Endothelial cell of umbilical vein (primary cell): ENCODE results near the gene CACNB1. TPM values are rescaled to one million over a fixed set of nuclear protein-coding genes. Genes with fewer than 3 reads are reported as not detected.

ENCODE experiments used
- BruUV-seq: library from RNA; stranded (reverse); fragments of 400-500 nt; replicated peaks from 2 replicates; lab custom pipeline; 2021; lab: Mats Ljungman, UMichigan
- CTCF ChIA-PET: fragments of 300-600, 350-600 bp; sonication (Branson Sonifier 250); formaldehyde crosslinking; loops from one replicate; lab custom pipeline; 2021; ENCODE audit warnings: antibody characterized with exemption, inconsistent platforms; lab: Charles Lee
- POLR2A ChIA-PET: fragments of 300-600, 350-600 bp; sonication (Branson Sonifier 250); formaldehyde crosslinking; loops from one replicate; lab custom pipeline; 2021; ENCODE audit warnings: antibody characterized with exemption, inconsistent platforms; lab: Charles Lee
- DNase-seq: peaks from one replicate; pipeline ENCODE4 v3.0.0-alpha.2; 2011; ENCODE audit warnings: low read depth, low spot score
- FAIRE-seq: peaks from 2 replicates; lab custom pipeline; 2011; peaks lifted over from hg19 to GRCh38; lab: Jason Lieb, UNC
- H2AFZ ChIP-seq: 2 replicates; pipeline ENCODE4 v1.6.0; 2012; ENCODE audit warnings: low read depth, low read length, control low read depth, inconsistent platforms
- H3K27ac ChIP-seq: 2 replicates; pipeline ENCODE4 v1.5.1; 2011; ENCODE audit warnings: low read depth, mild to moderate bottlenecking, control low read depth, low read length, moderate library complexity; ENCODE audit not compliant: insufficient read depth
- H3K27me3 ChIP-seq, 2 experiments: 2 replicates each; pipeline versions ENCODE4 v1.6.0 to v1.6.1; 2011; ENCODE audit warnings: low read length in 2 of 2, mixed read lengths in 1 of 2; ENCODE audit not compliant: control insufficient read depth in 2 of 2, insufficient read depth in 2 of 2
- H3K36me3 ChIP-seq, 2 experiments: 2 replicates in 1 of 2; 3 replicates in 1 of 2; pipeline ENCODE4 v1.5.1; 2011; ENCODE audit warnings: low read length in 2 of 2, mild to moderate bottlenecking in 1 of 2, moderate library complexity in 1 of 2; ENCODE audit not compliant: control insufficient read depth in 2 of 2, insufficient read depth in 2 of 2; ENCODE audit errors: extremely low read depth in 1 of 2
- H3K4me1 ChIP-seq: 3 replicates; pipeline ENCODE4 v1.5.1; 2011; ENCODE audit warnings: mild to moderate bottlenecking, low read length; ENCODE audit not compliant: control insufficient read depth, insufficient read depth; ENCODE audit errors: extremely low read depth
- H3K4me2 ChIP-seq: 2 replicates; pipeline ENCODE4 v1.6.1; 2011; ENCODE audit warnings: low read length, control low read depth, mixed read lengths; ENCODE audit not compliant: insufficient read depth
- H3K4me3 ChIP-seq, 3 experiments: fragments of 200-600 bp in 1 of 3; sonication (generic), shearing (Covaris generic) in 1 of 3; replicated peaks in 1 of 3; 2 replicates each; pipeline ENCODE4 v1.5.1; 2011 to 2016; ENCODE audit warnings: control low read depth in 3 of 3, low read length in 3 of 3, mild to moderate bottlenecking in 2 of 3, inconsistent platforms in 1 of 3, low read depth in 1 of 3, moderate library complexity in 1 of 3; ENCODE audit not compliant: insufficient read depth in 1 of 3
- H3K79me2 ChIP-seq: 2 replicates; pipeline ENCODE4 v1.6.0; 2012; ENCODE audit warnings: low read length, inconsistent platforms; ENCODE audit not compliant: control insufficient read depth, insufficient read depth
- H3K9ac ChIP-seq: replicated peaks from 2 replicates; pipeline ENCODE3; 2011; ENCODE audit warnings: low read length, control low read depth; ENCODE audit not compliant: insufficient read depth; ENCODE audit errors: extremely low read depth
- H3K9me1 ChIP-seq: replicated peaks from 3 replicates; pipeline ENCODE4 v1.6.0; 2011; ENCODE audit warnings: mild to moderate bottlenecking, low read length; ENCODE audit not compliant: control insufficient read depth, insufficient read depth; ENCODE audit errors: extremely low read depth
- H3K9me3 ChIP-seq: replicated peaks from 2 replicates; pipeline ENCODE4 v1.5.1; 2012; ENCODE audit warnings: low read length, inconsistent platforms; ENCODE audit not compliant: control insufficient read depth, insufficient read depth
- H4K20me1 ChIP-seq: replicated peaks from 2 replicates; pipeline ENCODE3; 2011; ENCODE audit warnings: mild to moderate bottlenecking, low read length; ENCODE audit not compliant: control insufficient read depth, insufficient read depth; ENCODE audit errors: extremely low read depth
- CTCF ChIP-seq, 2 donors: IDR thresholded peaks; 1 replicate in 1 of 2; 2 replicates in 1 of 2; pipeline ENCODE4 v1.5.1; 2011; ENCODE audit warnings: low read length in 2 of 2, mild to moderate bottlenecking in 2 of 2, moderate library complexity in 2 of 2, control low read depth in 1 of 2, inconsistent platforms in 1 of 2, low read depth in 1 of 2; ENCODE audit not compliant: insufficient read depth in 1 of 2; ENCODE audit errors: extremely low read depth in 1 of 2
- EZH2 ChIP-seq: IDR thresholded peaks from 2 replicates; pipeline ENCODE4 v1.6.1; 2012; ENCODE audit warnings: borderline replicate concordance, low read depth, mild to moderate bottlenecking, moderate library complexity, low read length, inconsistent platforms; ENCODE audit not compliant: severe bottlenecking
- FOS ChIP-seq: IDR thresholded peaks from 2 replicates; pipeline ENCODE4 v1.6.1; 2011; ENCODE audit warnings: mild to moderate bottlenecking, low read length, moderate library complexity, borderline replicate concordance; ENCODE audit not compliant: insufficient read depth
- GATA2 ChIP-seq: IDR thresholded peaks from 2 replicates; pipeline ENCODE4 v1.7.0; 2011; ENCODE audit warnings: low read depth, mild to moderate bottlenecking, moderate library complexity, mixed read lengths, low read length; ENCODE audit not compliant: insufficient read length, insufficient read depth
- JUN ChIP-seq: IDR thresholded peaks from 2 replicates; pipeline ENCODE4 v1.6.1; 2011; ENCODE audit warnings: borderline replicate concordance, low read depth; ENCODE audit not compliant: insufficient read length, insufficient read depth
- MAX ChIP-seq: IDR thresholded peaks from 2 replicates; pipeline ENCODE4 v1.6.1; 2011; ENCODE audit not compliant: insufficient read depth, insufficient read length
- MYC ChIP-seq: IDR thresholded peaks from one replicate; pipeline ENCODE4 v1.6.1; 2011; ENCODE audit warnings: mild to moderate bottlenecking, low read depth, low read length
- POLR2A ChIP-seq: IDR thresholded peaks from 2 replicates; pipeline ENCODE4 v1.6.1; 2012; ENCODE audit warnings: low read depth, mild to moderate bottlenecking, control low read depth, low read length
- POLR2AphosphoS5 ChIP-seq: IDR thresholded peaks from 2 replicates; pipeline ENCODE4 v1.6.1; 2012; ENCODE audit warnings: low read depth, mild to moderate bottlenecking, control low read depth, low read length, moderate library complexity; ENCODE audit not compliant: insufficient read depth
- dilution Hi-C: fragments of 300-500 bp; cut with MboI; formaldehyde crosslinking; loops from one replicate; pipeline ENCODE4 v1.15.0; 2019; ENCODE audit warnings: low sequenced_read_pairs; ENCODE audit not compliant: extremely low pct_ligation_motif_present
- intact Hi-C: fragments of 100-400 bp; cut with micrococcal nuclease; formaldehyde crosslinking; loops from one replicate; pipeline ENCODE4 v1.10.0; 2022
- polyA plus RNA-seq, 4 experiments: library from polyadenylated mRNA; depleted of rRNA in 3 of 4; stranded (reverse) in 3 of 4; unstranded in 1 of 4; fragments of >200 nt; gene quantifications; 2 replicates each; pipeline versions ENCODE4 v1.2.1 to v1.2.3, GENCODE V29; 2011 to 2012; ENCODE audit warnings: missing spikeins in 1 of 4
- total RNA-seq: library from RNA; stranded (reverse); gene quantifications from 2 replicates; pipeline ENCODE4 v1.2.3, GENCODE V29; 2021

Gene CACNB1
- total and polyA plus RNA-seq, 2 donors (not counting 3 experiments of a cell fraction or from before 2014, with no cell fraction given), result 4.7 to 12.3 TPM

GRCh38 chr17:39199820-39200069, 2.3 kb upstream of the CACNB1 start:
- H3K36me3 ChIP-seq, result peaks cover 18 to 27% of the 10 kb centered on the region in 2 experiments
- H3K27ac ChIP-seq, result peak overlapping the region; percentile 99
- CTCF ChIA-PET, result interaction anchor here (0.7 to 1.4 kb wide), 9 partner anchors 18 to 217 kb away, joined by 3 to 10 read pairs (median 5); no protein-coding TSS in a partner anchor
- no peaks in the 10 kb centered on the region for H3K9me3 ChIP-seq
- peak; percentile 100 for FAIRE-seq
- TF ChIP-seq POLR2AphosphoS5, result peak; percentile 2
- TF ChIP-seq POLR2A, result peak; percentile 46
- no peak for TF ChIP-seq EZH2
- TF ChIP-seq MAX, result peak; percentile 93
- BruUV-seq, result no TSS peak
- H3K79me2 ChIP-seq, result peaks cover 41% of the 10 kb centered on the region
- H2AFZ ChIP-seq, result peak overlapping the region; percentile 85
- peak overlapping the region; percentile 81 to 99 (median 96) for H3K4me3 ChIP-seq
- peak overlapping the region; percentile 100 for H3K9ac ChIP-seq
- intact Hi-C loops, result loop anchor here (1.0 to 2.0 kb wide), 2 partner anchors 25 to 45 kb away; partner anchors contain the start of gene STAC2
- POLR2A ChIA-PET, result interaction anchor here (0.7 to 1.3 kb wide), 12 partner anchors 9 to 331 kb away, joined by 3 to 7 read pairs (median 3); partner anchors contain the start of gene CDK12
- H3K4me1 ChIP-seq, result peaks cover 23% of the 10 kb centered on the region
- H4K20me1 ChIP-seq, result no peaks in the 10 kb centered on the region
- H3K9me1 ChIP-seq, result no peaks in the 10 kb centered on the region
- H3K4me2 ChIP-seq, result peak overlapping the region; percentile 94
- peak; percentile 92 for DNase-seq
- dilution Hi-C loops, result no loop called here
- no peaks in the 10 kb centered on the region for H3K27me3 ChIP-seq

DNA sequence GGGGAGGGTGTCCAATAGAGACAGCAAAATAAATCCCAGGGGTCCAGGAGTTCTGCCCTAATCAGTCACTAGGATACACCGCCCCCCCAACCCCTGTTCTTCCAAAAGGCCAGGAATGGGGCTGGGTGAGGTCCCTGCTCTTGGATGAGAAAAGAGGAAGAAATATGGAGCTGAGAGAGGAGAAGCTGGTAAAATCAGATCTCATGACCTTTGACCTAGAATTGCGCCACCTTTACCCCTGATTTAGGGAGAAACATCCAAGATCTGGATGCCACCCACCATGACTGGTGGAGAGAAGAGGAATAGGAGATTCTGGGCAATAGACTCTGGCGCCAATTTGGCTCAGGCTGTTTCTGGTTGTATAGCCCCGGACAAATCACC, 707 bp upstream of the CACNB1 start:
- peaks cover 23% of the 10 kb centered on the region for H3K4me1 ChIP-seq
- H3K4me2 ChIP-seq, result peak overlapping the region; percentile 32
- BruUV-seq, result no TSS peak
- no peaks in the 10 kb centered on the region for H4K20me1 ChIP-seq
- H3K36me3 ChIP-seq, result peaks cover 11 to 18% of the 10 kb centered on the region in 2 experiments
- no peak for DNase-seq
- H2AFZ ChIP-seq, result no peak overlapping the region
- H3K9me1 ChIP-seq, result no peaks in the 10 kb centered on the region
- H3K27me3 ChIP-seq, result no peaks in the 10 kb centered on the region
- H3K9me3 ChIP-seq, result no peaks in the 10 kb centered on the region
- TF ChIP-seq MAX, result no peak
- no peak for TF ChIP-seq CTCF (IDR thresholded peaks at IDR 0.05; ENCODE audit: extremely low read depth in 1 of 2, insufficient read depth in 1 of 2, low read depth in 1 of 2, low read length in 2 of 2)
- no peak for TF ChIP-seq JUN
- TF ChIP-seq MYC, result no peak
- TF ChIP-seq GATA2, result no peak
- TF ChIP-seq EZH2, result no peak
- no peak for TF ChIP-seq POLR2A
- no peak for TF ChIP-seq FOS
- no peak for TF ChIP-seq POLR2AphosphoS5
- intact Hi-C loops (no loop called here), dilution Hi-C loops (no loop called here)
- CTCF ChIA-PET, result interaction anchor here (1.1 kb wide), 1 partner anchor 33 kb away, joined by 3 read pairs; no protein-coding TSS in a partner anchor
- POLR2A ChIA-PET, result no interaction called here
- no peak overlapping the region for H3K4me3 ChIP-seq
- no peak overlapping the region for H3K27ac ChIP-seq
- peaks cover 44% of the 10 kb centered on the region for H3K79me2 ChIP-seq
- no peak overlapping the region for H3K9ac ChIP-seq
- FAIRE-seq, result no peak
